ENCODE measurements around the gene HOXD9.

Gene HOXD9

DNA sequence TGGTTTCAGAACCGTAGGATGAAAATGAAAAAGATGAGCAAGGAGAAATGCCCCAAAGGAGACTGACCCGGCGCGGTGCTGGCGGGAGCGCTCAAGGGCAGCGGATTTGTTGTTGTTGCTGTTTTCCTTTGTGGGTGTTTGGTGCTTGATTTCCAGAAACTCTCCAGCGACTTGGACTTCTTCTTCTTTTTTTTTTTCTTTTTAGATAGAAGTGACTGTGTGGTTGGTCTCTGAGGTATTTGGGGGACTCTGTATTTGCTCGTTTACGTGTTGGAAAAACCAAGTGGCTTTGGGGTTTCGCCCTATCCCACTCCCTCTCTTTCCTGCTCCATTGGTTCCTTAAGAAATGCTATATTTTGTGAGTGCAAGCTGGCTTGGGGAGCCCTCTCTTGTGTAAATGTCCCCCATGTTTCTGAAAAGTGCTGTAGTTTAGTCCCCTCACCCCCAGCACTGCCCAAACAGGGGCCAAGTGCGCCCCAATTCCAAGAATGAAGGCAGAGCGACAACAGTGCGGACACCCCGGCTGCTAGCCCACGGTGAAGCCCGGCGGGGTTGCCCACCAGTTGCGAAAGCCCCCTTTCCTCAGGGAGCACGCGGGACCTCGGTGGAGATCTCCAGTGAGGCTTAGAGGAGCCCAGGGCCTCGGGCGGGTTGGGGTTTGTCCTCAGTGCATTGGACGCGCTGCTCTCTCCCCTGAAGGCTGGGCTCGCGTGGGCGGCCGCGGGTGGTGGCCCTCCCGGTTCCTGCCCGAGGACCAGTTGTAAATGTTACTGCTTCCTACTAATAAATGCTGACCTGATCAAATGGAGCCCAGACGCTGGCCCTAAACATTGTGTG lies 1.8 kb downstream of the HOXD9 start:
- H3K9me3 ChIP-seq (ENCODE audit: insufficient read depth, low read depth, low read length) = no peaks in the 10 kb centered on the region
- no peak overlapping the region for H2AFZ ChIP-seq (ENCODE audit: low read length)
- TF ChIP-seq EZH2phosphoT487 (IDR thresholded peaks at IDR 0.05; ENCODE audit: borderline replicate concordance) = no peak
- TF ChIP-seq, protein P1, sequence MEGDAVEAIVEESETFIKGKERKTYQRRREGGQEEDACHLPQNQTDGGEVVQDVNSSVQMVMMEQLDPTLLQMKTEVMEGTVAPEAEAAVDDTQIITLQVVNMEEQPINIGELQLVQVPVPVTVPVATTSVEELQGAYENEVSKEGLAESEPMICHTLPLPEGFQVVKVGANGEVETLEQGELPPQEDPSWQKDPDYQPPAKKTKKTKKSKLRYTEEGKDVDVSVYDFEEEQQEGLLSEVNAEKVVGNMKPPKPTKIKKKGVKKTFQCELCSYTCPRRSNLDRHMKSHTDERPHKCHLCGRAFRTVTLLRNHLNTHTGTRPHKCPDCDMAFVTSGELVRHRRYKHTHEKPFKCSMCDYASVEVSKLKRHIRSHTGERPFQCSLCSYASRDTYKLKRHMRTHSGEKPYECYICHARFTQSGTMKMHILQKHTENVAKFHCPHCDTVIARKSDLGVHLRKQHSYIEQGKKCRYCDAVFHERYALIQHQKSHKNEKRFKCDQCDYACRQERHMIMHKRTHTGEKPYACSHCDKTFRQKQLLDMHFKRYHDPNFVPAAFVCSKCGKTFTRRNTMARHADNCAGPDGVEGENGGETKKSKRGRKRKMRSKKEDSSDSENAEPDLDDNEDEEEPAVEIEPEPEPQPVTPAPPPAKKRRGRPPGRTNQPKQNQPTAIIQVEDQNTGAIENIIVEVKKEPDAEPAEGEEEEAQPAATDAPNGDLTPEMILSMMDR (conservative IDR thresholded peaks at IDR 0.05; ENCODE audit: low read length) = no peak
- no peaks in the 10 kb centered on the region for H3K36me3 ChIP-seq (ENCODE audit: insufficient read depth, low read length)
- no peak overlapping the region for H3K9ac ChIP-seq (ENCODE audit: low read depth, low read length, poor library complexity, severe bottlenecking)
- H3K4me1 ChIP-seq (ENCODE audit: insufficient read depth, low read length, poor library complexity, severe bottlenecking) = no peaks in the 10 kb centered on the region
- H4K20me1 ChIP-seq (ENCODE audit: insufficient read depth, low read length, poor library complexity, severe bottlenecking) = no peaks in the 10 kb centered on the region
- no peaks in the 10 kb centered on the region for H3K79me2 ChIP-seq (ENCODE audit: insufficient read depth, low read length)
- no peak overlapping the region for H3K4me2 ChIP-seq (ENCODE audit: low read depth, low read length, poor library complexity, severe bottlenecking)
- no peak overlapping the region for H3K4me3 ChIP-seq (ENCODE audit: low read length, poor library complexity, severe bottlenecking)
- H3K27me3 ChIP-seq (ENCODE audit: insufficient read depth, low read length, poor library complexity, severe bottlenecking) = peaks cover 11% of the 10 kb centered on the region
- no peaks in the 10 kb centered on the region for H3F3A ChIP-seq (ENCODE audit: low read depth)
- no peaks in the 10 kb centered on the region for H3K9me2 ChIP-seq (replicated peaks; ENCODE audit: low read depth, low read length)

DNA sequence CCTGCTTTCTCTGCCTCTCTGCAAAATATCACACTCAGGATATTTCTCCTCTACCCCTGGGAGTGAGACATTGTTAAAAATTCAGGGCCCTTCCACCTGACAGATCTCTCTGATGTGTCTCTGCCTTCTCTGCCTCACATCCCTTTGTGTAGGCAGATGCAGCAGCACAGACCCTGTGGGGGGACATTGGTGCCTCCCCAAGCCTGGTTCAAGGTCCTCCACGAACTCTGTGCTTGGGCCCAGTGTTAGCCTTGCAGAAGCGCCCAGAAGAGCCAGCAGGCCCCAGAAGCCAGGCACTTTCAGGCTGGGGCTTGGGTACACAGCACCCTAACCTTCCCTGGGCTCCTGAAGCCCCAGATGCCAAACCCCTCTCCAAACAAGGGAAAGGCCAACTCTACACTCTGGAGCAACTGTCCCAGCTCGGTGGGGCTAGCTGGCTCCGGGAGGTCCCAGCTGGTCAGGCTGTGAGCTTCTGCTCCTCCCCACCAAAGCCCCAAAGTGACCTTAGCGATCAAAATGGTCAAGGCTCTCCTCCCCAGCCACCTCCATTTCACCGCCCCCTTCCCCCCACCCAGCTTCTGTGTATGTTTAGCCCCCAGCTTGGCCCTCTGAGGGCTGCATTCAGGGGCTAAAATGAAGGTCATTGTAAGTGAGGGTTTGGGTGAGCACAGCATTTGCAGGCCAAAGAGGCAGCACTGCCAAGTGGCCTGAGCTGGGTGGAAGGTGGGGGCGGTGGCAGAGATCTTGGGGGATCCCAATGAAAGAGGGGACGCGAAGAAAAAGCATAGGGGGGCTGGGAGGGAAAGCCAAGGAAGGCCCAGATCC lies 2.6 kb downstream of the HOXD9 start:
- no peaks in the 10 kb centered on the region for H3K4me1 ChIP-seq (ENCODE audit: insufficient read depth, low read length, poor library complexity, severe bottlenecking)
- no peaks in the 10 kb centered on the region for H3K9me2 ChIP-seq (replicated peaks; ENCODE audit: low read depth, low read length)
- no peak overlapping the region for H3K9ac ChIP-seq (ENCODE audit: low read depth, low read length, poor library complexity, severe bottlenecking)
- TF ChIP-seq EZH2phosphoT487 (IDR thresholded peaks at IDR 0.05; ENCODE audit: borderline replicate concordance) = no peak
- no peaks in the 10 kb centered on the region for H3K79me2 ChIP-seq (ENCODE audit: insufficient read depth, low read length)
- no peaks in the 10 kb centered on the region for H3F3A ChIP-seq (ENCODE audit: low read depth)
- H3K36me3 ChIP-seq (ENCODE audit: insufficient read depth, low read length) = no peaks in the 10 kb centered on the region
- H3K4me3 ChIP-seq (ENCODE audit: low read length, poor library complexity, severe bottlenecking) = no peak overlapping the region
- H3K27me3 ChIP-seq (ENCODE audit: insufficient read depth, low read length, poor library complexity, severe bottlenecking) = peaks cover 4% of the 10 kb centered on the region
- H4K20me1 ChIP-seq (ENCODE audit: insufficient read depth, low read length, poor library complexity, severe bottlenecking) = no peaks in the 10 kb centered on the region
- no peak overlapping the region for H3K4me2 ChIP-seq (ENCODE audit: low read depth, low read length, poor library complexity, severe bottlenecking)
- H3K9me3 ChIP-seq (ENCODE audit: insufficient read depth, low read depth, low read length) = no peaks in the 10 kb centered on the region
- H2AFZ ChIP-seq (ENCODE audit: low read length) = no peak overlapping the region

DNA sequence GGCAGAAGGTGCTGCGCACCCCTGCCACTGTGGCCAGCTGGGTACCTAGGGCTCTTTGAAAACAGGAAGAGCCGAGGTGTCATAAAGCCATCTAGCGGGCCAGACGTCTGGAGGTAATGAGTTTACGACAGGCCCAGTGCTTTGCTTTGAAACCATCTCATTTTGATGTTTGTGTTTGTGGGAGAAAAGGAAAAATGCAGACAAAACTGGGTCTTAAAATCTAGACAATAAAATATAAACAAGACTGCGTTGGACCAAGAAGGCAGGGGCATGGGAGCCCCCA lies 3.2 kb downstream of the HOXD9 start:
- Histone ChIP-seq H3K9ac (ENCODE audit: low read depth, low read length, poor library complexity, severe bottlenecking) (no peak overlapping the region), H3K9me3 (ENCODE audit: insufficient read depth, low read depth, low read length) (no peaks in the 10 kb centered on the region), H2AFZ (ENCODE audit: low read length) (no peak overlapping the region), H4K20me1 (ENCODE audit: insufficient read depth, low read length, poor library complexity, severe bottlenecking) (no peaks in the 10 kb centered on the region), H3F3A (ENCODE audit: low read depth) (no peaks in the 10 kb centered on the region), H3K4me1 (ENCODE audit: insufficient read depth, low read length, poor library complexity, severe bottlenecking) (no peaks in the 10 kb centered on the region), H3K79me2 (ENCODE audit: insufficient read depth, low read length) (no peaks in the 10 kb centered on the region), H3K27me3 (ENCODE audit: insufficient read depth, low read length, poor library complexity, severe bottlenecking) (no peaks in the 10 kb centered on the region), H3K4me3 (ENCODE audit: low read length, poor library complexity, severe bottlenecking) (no peak overlapping the region), H3K9me2 (replicated peaks; ENCODE audit: low read depth, low read length) (no peaks in the 10 kb centered on the region), H3K4me2 (ENCODE audit: low read depth, low read length, poor library complexity, severe bottlenecking) (no peak overlapping the region), H3K36me3 (ENCODE audit: insufficient read depth, low read length) (no peaks in the 10 kb centered on the region)
- TF ChIP-seq, protein P1 (conservative IDR thresholded peaks at IDR 0.05; ENCODE audit: low read length) = no peak
- no peak for TF ChIP-seq EZH2phosphoT487 (IDR thresholded peaks at IDR 0.05; ENCODE audit: borderline replicate concordance)

Measured in Loucy (cell line).